HG02852 (cell line): Measurements from ENCODE around the gene RABAC1.

Experiments
- ATAC-seq: cut with Tn5 transposase; IDR thresholded peaks from one replicate; pipeline ENCODE4 v1.9.1; 2021; ENCODE audit warnings: mild to moderate bottlenecking, moderate library complexity; ENCODE audit not compliant: unreplicated experiment

The RABAC1 gene

GRCh38 chr19:41929536-41930071 lies 29.5 kb downstream of the RABAC1 start:
- ATAC-seq: no peak

- no peak for ATAC-seq
Observed at GRCh38 chr19:41928754-41929535, 30.2 kb downstream of the RABAC1 start.

DNA sequence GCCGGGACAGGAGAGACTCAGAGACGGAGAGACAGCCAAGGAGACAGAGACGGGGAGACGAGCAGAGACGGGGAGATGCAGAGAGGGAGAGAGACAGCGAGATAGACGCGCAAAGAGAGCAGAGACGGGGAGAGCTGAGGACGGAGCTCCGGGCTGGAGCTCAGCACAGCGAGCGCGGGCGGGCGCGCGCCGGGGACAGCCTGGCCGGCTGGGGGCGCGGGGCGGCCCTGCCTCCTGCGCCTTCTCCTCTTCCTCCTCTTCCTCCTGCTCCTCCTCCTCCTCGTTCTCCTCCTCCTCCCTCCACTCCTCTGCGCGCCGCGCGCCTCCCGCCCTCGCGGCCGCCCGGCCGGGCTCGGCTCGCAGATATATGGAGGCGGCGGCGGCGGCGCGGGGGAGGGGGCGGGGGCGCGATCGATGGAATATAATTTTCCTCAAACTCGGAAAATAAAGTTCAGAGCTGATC lies 30.9 kb downstream of the RABAC1 start, which contains the start of gene ERFL:
Gene ERFL (minus strand): TSS at position 229 of the 463 bp plus-strand sequence. CDS start 15,530 bp downstream, outside the sequence.
- ATAC-seq: no peak

GRCh38 chr19:41927497-41928192 lies 31.5 kb downstream of the RABAC1 start:
- no peak for ATAC-seq

GRCh38 chr19:41926763-41927496 lies 32.2 kb downstream of the RABAC1 start:
- no peak for ATAC-seq

DNA sequence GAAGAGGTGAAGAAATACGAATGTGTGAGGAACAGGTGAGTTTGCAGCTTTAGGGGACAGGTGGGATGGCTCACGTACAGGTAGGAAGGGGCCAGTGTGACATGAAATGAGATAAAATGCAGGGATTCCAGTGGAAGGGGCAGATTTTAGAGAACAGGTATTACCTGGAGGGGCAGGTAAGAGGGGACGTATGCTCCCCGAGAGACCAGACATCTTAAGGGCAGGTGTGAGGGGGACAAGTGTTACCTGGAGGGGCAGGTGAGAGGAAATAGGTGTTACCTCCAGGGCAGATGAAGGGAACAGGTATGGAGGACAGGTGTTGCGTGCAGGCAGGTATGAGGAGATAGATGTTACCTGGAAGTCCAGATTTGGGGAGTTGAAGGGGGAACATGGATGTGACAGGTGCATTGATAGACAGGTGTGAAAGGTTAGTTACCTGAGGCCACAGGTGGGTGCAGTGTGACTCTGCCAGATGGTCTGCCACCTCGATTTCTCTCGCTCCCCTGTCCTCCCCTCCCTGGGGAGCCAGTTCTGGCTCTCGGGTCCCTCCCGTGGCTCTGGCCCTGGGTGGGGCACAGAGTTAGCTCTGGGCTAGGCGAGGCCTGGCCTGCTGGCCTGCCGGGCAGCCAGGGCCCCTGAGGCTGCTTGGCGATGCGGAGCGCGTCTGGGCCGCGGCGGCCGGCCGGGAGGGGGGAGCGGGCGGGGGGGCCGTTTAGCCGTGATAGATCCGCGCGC lies 32.9 kb downstream of the RABAC1 start:
- no peak for ATAC-seq

DNA sequence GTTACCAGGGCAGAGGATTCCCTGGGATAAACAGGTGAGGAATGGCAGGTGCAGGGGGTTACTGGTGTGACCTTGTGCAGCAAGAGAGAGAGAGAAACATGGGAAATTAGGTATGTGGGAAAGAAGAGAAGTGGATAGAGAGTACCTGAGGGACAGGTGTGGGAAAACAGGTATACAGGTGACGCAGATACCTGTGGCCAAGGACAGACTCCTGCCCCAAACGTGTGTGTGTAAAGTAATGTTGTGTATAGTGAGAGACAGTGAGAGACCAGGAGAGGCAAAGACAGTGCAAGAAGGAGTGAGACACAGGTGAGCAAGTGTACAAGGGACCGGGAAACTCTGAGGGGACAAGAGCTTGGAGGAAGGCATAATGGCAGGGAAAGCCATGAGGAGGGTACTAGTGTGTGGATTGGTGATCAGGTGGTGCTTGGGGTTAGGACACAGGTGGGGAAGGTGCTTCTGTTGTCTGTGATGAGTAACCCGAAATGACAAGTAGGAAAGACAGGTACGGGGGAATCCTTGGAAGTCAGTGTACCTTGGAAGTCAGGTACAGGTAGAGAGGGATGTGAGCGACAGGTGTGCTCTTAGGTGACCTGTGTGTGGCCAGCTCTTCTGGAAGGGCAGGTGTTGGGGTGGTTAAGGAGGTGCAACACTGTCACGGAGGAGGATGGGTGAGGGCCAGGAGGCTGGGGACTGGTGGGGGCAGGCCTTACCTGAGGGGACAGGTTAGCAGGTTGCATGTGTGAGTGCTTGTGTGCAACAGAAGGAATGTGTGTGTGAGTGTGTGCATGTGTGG lies 33.7 kb downstream of the RABAC1 start:
- ATAC-seq: no peak

GRCh38 chr19:41924151-41925145 lies 34.7 kb downstream of the RABAC1 start:
- ATAC-seq: no peak

GRCh38 chr19:41923045-41923788 lies 35.9 kb downstream of the RABAC1 start:
- no peak for ATAC-seq

DNA sequence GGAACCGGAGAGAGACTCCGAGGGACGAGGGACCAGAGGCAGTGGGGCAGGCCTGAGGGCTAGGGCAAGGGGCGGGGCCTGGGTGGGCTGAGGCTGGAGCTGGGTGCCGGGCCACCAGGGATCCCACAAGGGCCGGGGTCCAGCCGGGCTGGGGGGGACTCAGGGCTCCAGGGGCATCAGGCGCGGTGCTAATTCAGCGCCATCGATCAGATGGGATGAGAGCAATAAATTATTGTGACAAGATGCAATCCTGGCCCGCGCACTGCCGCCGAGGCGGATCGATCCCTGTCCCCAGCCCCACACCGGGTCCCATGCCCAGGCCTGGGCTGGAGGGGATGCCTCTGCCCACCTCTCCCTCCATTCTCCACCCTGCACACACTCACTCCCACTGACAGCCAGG lies 36.5 kb downstream of the RABAC1 start:
- no peak for ATAC-seq

DNA sequence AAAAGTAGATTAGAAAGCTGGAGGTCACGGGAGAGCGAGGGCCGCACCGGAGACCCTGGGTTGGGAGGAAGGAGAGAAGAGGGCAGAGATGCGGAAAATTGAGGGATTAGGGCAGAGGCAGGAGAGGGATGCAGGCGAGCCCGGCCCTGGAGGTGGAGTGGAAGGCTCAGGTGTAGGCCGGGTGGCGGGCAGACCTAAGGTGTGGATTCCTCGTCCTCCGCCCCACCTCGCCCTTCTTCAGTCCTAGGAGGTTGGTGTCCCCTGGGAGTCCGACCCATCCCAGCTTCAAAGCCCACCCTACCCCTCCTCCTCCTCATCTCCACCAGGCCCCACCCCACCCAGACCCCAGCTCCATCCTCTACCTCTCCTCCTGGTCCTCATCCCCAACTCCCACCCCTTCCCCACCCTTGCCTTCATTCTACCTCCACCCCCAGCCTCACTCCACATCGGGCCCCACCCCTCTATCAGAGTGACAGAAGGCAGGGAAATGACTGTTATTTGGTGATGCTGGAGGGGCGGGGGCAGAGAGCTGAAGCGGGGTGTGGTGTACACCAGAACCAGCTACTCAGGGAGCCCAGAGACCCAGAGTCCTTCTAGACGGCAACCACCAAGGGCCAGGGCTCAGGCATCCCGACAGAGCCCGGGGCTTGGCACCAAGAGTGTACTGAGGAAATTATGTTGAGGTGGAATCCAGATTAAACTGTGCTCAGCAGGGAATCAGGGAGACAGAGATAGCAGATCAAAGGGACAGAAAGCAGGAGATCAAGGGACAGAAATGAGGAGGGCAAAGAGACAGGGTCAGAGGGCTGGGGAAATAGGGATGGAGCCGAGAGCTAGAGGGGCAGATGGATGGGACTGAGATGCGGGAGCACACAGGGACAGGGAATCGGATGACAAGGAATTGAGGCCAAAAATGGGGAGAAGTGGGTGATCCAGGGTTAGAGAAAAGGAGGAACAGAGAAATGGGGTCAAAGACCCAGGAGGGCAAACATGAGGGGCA lies 37.2 kb downstream of the RABAC1 start:
- no peak for ATAC-seq

DNA sequence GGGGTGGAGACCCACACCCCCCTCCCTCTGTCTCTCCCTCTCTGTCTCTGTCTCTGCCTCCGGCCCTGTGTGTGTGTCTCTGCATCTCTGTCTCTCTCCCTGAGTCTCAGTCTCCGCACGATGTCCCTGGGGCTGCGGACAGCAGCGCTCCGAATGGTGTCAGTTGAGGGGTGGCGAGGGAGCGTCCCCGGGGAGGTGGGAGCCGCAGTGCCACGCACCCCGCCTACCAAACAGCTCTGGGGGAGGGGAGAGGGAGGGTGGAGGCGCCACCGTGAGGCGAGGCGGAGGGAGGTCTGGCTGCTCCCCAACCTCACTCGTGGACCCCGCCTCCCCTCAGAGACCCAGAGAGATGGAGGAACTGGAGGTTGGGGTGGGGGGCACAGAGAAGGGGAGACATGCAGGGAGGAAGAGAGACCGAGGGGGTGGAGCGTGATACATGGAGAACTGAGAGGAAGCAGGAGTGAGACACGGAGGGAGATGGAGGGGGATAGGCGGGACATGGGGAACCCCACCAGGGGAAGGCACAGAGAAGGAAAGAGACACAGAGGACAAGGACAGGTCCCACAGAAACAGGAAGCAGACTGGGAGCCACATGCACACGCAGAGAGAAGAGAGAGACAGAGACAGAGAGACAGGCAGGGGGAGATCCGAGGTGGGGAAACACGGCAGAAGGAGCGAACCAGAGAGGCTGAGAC lies 38.1 kb downstream of the RABAC1 start:
- no peak for ATAC-seq

- ATAC-seq: no peak
Observed at GRCh38 chr19:41919948-41920712, 39.0 kb downstream of the RABAC1 start.

DNA sequence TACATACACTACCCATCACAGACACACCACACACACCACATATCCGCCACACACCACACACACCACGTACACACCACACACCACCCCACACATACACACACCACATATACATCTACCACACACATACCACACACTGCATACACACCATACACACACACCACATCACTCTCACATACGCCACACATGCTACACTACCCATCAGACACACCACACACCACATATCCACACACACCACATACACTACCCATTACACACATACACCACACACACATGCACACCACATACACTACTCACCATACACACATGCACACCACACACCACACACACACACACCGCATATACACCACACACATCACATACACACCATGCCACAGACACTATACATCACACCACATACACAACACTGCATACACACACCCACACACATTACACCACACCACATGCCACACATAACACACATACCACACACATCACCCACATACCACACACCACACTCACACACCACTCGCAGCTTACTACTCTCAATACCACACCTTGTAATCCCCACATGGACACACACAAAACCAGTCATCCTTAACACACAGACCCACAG lies 40.4 kb downstream of the RABAC1 start:
- ATAC-seq: no peak

DNA sequence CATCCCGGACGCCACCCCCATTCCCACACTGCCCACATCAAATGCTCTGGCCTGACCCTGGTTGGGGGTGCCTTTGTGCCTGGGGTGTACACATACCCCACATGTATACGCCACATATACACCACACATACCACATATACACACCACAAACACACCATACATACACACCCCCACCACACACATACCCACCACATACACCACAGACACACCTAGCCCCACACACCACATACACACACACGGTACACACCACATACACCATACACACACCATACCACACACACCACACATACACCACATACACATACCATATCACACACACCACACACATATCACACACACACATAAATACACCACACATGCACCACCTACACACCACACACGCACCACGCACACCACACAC lies 41.0 kb downstream of the RABAC1 start:
- no peak for ATAC-seq
